Measurements from ENCODE around the gene CALCR.

Gene CALCR

DNA sequence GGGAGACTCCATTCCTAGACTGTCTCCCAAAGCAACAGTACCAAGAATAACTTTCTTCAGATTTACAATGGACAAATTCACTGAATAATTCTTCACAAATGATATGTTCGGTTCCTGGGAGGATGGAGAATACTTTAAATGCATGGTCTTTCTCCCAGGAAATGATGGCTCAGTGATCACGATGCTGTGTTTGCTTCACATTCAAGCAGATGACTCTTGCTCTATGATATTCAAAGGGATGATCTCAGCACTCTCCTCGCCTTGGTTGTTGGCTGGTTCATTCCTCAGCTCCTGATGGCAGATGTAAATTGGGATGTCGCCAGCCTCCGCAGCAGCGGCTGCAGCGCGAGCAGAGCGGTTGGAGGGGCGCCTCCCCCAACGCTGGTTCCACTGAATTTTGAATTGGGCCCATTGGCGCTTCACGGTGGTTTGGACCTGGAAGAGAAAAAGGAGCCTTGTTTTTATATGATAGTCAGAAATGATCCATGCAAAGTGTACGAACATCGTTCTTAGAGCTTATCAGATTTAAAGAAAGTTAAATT lies 148.3 kb downstream of the CALCR start:
- Histone ChIP-seq H3K27me3 (no peaks in the 10 kb centered on the region), H4K20me1 (no peaks in the 10 kb centered on the region), H3K4me1 (peaks cover 9 to 30% (median 13%) of the 10 kb centered on the region in 10 experiments), H3K4me2 (peak overlapping the region in 1 of 11 experiments; percentile 31; a peak in 1 of 22 replicates), H3K27ac (no peak overlapping the region), H3K4me3 (no peak overlapping the region), H3K36me3 (no peaks in the 10 kb centered on the region), H3K9ac (no peak overlapping the region), H3K9me3 (replicated peaks in 1 of 11) (no peaks in the 10 kb centered on the region)
- no peak for TF ChIP-seq Cebpa-rat (IDR thresholded peaks at IDR 0.05)

DNA sequence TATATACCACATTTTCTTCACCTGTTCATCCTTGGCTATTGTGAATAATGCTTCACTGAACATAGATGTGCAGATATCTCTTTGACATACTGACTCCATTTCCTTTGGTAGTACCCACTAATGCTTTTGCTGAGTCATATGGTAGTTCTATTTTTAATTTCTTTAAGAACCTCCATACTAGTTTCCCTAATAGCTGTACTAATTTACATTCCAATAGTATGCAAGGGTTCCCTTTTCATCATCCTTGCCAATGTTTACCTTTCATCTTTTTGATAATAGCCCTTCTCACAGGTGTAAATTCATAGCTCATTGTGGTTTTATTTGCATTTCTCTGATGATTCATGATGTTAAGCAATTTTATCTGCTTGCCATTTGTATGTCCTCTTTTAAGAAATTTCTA lies 159.9 kb downstream of the CALCR start:
- no peak overlapping the region for H3K27ac ChIP-seq
- no peak overlapping the region for H3K9ac ChIP-seq
- H3K4me1 ChIP-seq = peaks cover 0 to 29% (median 0%) of the 10 kb centered on the region in 10 experiments; a peak in 6 of 20 replicates
- H3K36me3 ChIP-seq = no peaks in the 10 kb centered on the region
- no peak overlapping the region for H3K4me3 ChIP-seq
- H3K4me2 ChIP-seq = peak overlapping the region in 1 of 11 experiments; percentile 47; a peak in 2 of 22 replicates
- TF ChIP-seq Cebpa-rat (IDR thresholded peaks at IDR 0.05) = no peak
- no peaks in the 10 kb centered on the region for H3K27me3 ChIP-seq
- H3K9me3 ChIP-seq (replicated peaks in 1 of 11) = no peaks in the 10 kb centered on the region
- no peaks in the 10 kb centered on the region for H4K20me1 ChIP-seq

DNA sequence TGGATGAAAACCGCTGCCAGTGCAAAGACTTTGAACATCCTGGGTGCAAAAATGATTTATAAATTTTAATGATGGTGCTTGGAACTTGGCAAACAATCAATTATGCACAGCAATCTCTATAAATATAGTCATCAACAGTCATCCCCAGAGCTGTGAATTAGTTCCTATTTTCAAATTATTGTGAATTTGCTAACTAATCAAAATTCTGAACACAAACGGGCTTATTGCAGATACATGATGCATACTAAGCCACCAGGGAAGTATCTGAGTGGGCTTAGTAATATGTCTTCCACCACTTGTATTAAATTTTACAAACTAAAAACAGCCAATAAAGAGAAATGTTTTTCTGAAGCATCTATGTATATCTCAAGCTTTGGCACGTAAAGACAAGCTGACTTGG lies 165.2 kb downstream of the CALCR start:
- peaks cover 0 to 11% (median 8%) of the 10 kb centered on the region in 11 experiments; a peak in 16 of 22 replicates for H3K9me3 ChIP-seq (replicated peaks in 1 of 11)
- H3K27ac ChIP-seq = peak overlapping the region in 3 of 11 experiments; percentile 7 to 73 (median 59); a peak in 5 of 22 replicates
- H4K20me1 ChIP-seq = no peaks in the 10 kb centered on the region
- H3K36me3 ChIP-seq = no peaks in the 10 kb centered on the region
- H3K9ac ChIP-seq = peak overlapping the region in 2 of 11 experiments; percentile 37 to 59; a peak in 2 of 22 replicates
- no peak for TF ChIP-seq Cebpa-rat (IDR thresholded peaks at IDR 0.05)
- H3K4me2 ChIP-seq = peak overlapping the region in 3 of 11 experiments; percentile 56 to 86 (median 69); a peak in 6 of 22 replicates
- H3K4me1 ChIP-seq = peaks cover 0 to 41% (median 0%) of the 10 kb centered on the region in 10 experiments; a peak in 6 of 20 replicates
- no peaks in the 10 kb centered on the region for H3K27me3 ChIP-seq
- no peak overlapping the region for H3K4me3 ChIP-seq

DNA sequence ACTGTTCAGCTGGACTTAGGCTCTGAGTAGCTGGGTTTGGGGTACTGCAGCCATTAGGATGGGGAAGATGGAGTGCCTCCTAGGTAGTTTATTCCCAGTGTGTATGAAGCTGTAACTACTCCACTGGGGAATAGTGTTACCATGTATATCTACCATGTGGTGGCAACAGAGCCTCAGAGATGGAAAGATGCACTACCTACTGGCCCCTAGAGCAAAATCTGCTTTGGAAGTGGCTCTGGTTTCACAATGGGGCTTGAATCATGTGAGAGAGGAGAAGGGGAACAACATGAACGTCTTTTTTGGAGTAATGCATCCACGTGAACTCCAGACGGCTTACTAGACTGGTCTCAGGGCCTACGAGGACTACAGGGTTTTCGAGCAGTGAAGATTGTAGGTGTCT lies 167.3 kb downstream of the CALCR start:
- H3K9me3 ChIP-seq (replicated peaks in 1 of 11) = peaks cover 0 to 11% (median 8%) of the 10 kb centered on the region in 11 experiments; a peak in 16 of 22 replicates
- H3K36me3 ChIP-seq = no peaks in the 10 kb centered on the region
- no peak overlapping the region for H3K4me3 ChIP-seq
- no peak for TF ChIP-seq Cebpa-rat (IDR thresholded peaks at IDR 0.05)
- no peaks in the 10 kb centered on the region for H3K27me3 ChIP-seq
- H3K4me1 ChIP-seq = peaks cover 0 to 39% (median 0%) of the 10 kb centered on the region in 10 experiments; a peak in 6 of 20 replicates
- H3K9ac ChIP-seq = no peak overlapping the region
- no peak overlapping the region for H3K27ac ChIP-seq
- H4K20me1 ChIP-seq = no peaks in the 10 kb centered on the region
- H3K4me2 ChIP-seq = no peak overlapping the region; a peak in 1 of 22 replicates

DNA sequence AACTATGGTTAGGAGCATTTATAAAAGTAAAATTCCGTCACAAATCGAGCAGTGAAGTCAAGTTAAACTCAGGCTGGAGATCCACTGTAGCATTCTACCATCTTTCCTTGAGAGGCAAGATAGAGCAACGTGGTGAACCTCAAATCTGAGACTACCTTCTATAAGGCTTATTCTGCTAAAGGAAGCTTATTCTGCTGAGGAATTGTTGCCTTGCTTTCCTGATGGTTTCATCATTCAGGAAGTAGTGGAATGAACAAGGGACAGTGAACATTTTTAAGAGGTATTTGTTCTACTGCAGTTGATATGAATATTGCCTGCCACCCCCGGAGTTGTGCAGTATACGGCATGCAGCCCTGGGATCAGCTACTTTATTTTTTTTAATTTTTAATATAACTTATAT lies 171.6 kb downstream of the CALCR start:
- no peak overlapping the region for H3K4me3 ChIP-seq
- no peaks in the 10 kb centered on the region for H3K27me3 ChIP-seq
- H3K36me3 ChIP-seq = no peaks in the 10 kb centered on the region
- H3K9me3 ChIP-seq (replicated peaks in 1 of 11) = peaks cover 0 to 11% (median 8%) of the 10 kb centered on the region in 11 experiments; a peak in 16 of 22 replicates
- H3K27ac ChIP-seq = no peak overlapping the region
- H3K4me1 ChIP-seq = peaks cover 0 to 2% (median 0%) of the 10 kb centered on the region in 10 experiments; a peak in 1 of 20 replicates
- H4K20me1 ChIP-seq = no peaks in the 10 kb centered on the region
- H3K4me2 ChIP-seq = no peak overlapping the region
- no peak for TF ChIP-seq Cebpa-rat (IDR thresholded peaks at IDR 0.05)
- H3K9ac ChIP-seq = no peak overlapping the region

DNA sequence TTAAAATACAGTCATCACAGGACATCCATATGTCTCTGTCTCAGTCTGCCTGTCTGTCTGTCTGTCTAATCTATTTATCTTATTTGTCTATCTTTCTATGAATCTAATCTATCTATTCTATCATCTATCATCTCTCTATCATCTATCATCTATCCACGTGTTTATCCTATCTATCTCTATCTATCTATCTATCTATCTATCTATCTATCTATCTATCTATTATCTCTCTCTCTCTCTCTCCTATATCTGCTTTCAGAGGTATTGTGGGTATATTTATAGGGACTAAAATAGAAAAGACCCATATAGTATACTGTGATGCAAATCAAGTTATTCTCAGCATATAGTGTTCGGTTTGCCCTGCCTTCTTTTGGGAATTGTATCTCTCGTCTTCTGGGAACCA lies 174.9 kb downstream of the CALCR start:
- no peak overlapping the region for H3K4me3 ChIP-seq
- H3K36me3 ChIP-seq = no peaks in the 10 kb centered on the region
- TF ChIP-seq Cebpa-rat (IDR thresholded peaks at IDR 0.05) = no peak
- H3K4me2 ChIP-seq = no peak overlapping the region
- H3K9me3 ChIP-seq (replicated peaks in 1 of 11) = no peaks in the 10 kb centered on the region
- no peak overlapping the region for H3K27ac ChIP-seq
- H3K27me3 ChIP-seq = no peaks in the 10 kb centered on the region
- no peaks in the 10 kb centered on the region for H4K20me1 ChIP-seq
- no peaks in the 10 kb centered on the region for H3K4me1 ChIP-seq
- H3K9ac ChIP-seq = no peak overlapping the region

DNA sequence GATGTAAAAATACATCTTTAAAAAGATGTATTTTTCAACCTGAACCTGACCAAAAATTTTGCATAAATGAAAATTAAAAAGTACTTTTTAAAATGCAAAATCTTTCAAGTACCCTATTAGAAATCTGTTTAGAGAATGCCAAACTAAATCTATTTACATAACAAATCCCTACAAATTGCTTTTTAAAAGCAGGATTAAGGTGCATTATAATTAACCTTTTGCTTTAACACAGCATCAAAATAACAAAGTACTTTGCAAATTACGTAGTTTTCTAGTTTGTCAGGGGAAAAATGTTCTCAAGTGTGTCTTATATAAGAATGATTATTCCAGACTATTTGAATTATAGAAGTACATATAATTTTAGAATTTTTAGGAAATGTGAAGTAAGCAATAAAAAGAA lies 181.5 kb downstream of the CALCR start:
- H4K20me1 ChIP-seq = no peaks in the 10 kb centered on the region
- no peak overlapping the region for H3K9ac ChIP-seq
- H3K4me2 ChIP-seq = no peak overlapping the region
- no peaks in the 10 kb centered on the region for H3K36me3 ChIP-seq
- no peaks in the 10 kb centered on the region for H3K4me1 ChIP-seq
- H3K9me3 ChIP-seq (replicated peaks in 1 of 11) = no peaks in the 10 kb centered on the region
- no peak overlapping the region for H3K4me3 ChIP-seq
- no peaks in the 10 kb centered on the region for H3K27me3 ChIP-seq
- no peak for TF ChIP-seq Cebpa-rat (IDR thresholded peaks at IDR 0.05)
- H3K27ac ChIP-seq = no peak overlapping the region

DNA sequence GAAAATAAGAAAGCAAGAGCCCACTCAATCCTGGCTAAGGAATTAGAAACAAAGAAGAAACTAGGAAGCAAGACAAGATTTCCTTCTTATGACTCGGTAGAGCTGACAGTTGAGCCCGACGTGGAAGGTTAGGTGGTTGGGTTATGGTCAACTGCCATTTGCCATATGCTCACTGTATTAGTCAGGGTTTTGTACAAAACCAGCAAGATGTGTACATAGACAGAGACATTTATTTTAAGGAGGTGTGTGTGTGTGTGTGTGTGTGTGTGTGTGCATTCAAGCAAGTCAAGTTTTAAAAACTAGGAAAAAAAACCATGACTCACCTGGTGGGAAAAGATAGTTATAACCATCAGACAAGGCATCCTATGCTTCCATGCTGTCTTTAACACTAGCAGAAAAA lies 183.9 kb downstream of the CALCR start:
- Histone ChIP-seq H3K9ac (no peak overlapping the region), H3K27me3 (no peaks in the 10 kb centered on the region), H3K4me3 (no peak overlapping the region), H3K9me3 (replicated peaks in 1 of 11) (no peaks in the 10 kb centered on the region), H4K20me1 (no peaks in the 10 kb centered on the region), H3K4me1 (no peaks in the 10 kb centered on the region), H3K4me2 (no peak overlapping the region), H3K27ac (no peak overlapping the region), H3K36me3 (no peaks in the 10 kb centered on the region)
- TF ChIP-seq Cebpa-rat (IDR thresholded peaks at IDR 0.05) = no peak

DNA sequence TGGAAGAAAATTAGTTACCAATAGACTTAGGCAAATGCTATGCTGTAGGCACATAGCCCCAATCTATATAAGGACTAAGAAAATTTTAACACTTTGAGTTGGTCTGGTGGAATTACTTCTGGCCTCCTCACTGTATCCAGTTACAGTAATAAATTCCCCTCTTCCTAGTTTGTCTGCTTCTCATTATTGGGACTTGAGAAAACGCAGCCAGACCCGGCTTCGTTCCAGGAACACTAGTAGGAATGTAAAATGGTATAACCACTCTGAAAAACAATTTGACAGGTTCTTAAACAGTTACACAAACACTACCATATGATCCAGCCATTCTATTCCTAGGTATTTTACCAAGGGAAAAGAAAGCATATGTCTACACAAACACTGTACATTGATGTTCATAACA lies 192.2 kb downstream of the CALCR start:
- H4K20me1 ChIP-seq = no peaks in the 10 kb centered on the region
- no peak for TF ChIP-seq Cebpa-rat (IDR thresholded peaks at IDR 0.05)
- no peak overlapping the region for H3K27ac ChIP-seq
- no peak overlapping the region for H3K4me3 ChIP-seq
- H3K9ac ChIP-seq = no peak overlapping the region
- 0 out of 22 replicates have a peak, but pooled peaks cover 0 to 3% (median 0%) of the 10 kb centered on the region in 11 experiments for H3K9me3 ChIP-seq (replicated peaks in 1 of 11)
- H3K36me3 ChIP-seq = no peaks in the 10 kb centered on the region
- peaks cover 10 to 19% (median 13%) of the 10 kb centered on the region in 10 experiments; a peak in 19 of 20 replicates for H3K4me1 ChIP-seq
- no peak overlapping the region for H3K4me2 ChIP-seq
- H3K27me3 ChIP-seq = no peaks in the 10 kb centered on the region

Measured in BLaER1 treated with 17β-estradiol and CSF1 and Interleukin-3, amounts not matched to agents 10 nM and 100 nM (cell line).